HepG2 (cell line): ENCODE data around the gene IKZF4. TPM values are rescaled to one million over a fixed set of nuclear protein-coding genes. Genes with fewer than 3 reads are reported as not detected.

Experiments used
- AGO2 ChIP-seq: fragments of 200-400 bp; formaldehyde crosslinking; optimal IDR thresholded peaks from 2 replicates; pipeline ENCODE3; 2017; ENCODE audit warnings: mild to moderate bottlenecking, low read depth, low read length, moderate library complexity
- ATF7 ChIP-seq, 2 experiments: fragments of 450-650 bp in 1 of 2; sonication (generic) in 1 of 2; formaldehyde crosslinking in 1 of 2; IDR thresholded peaks; 2 replicates each; pipeline versions ENCODE4 v1.4.0 to v1.6.1; 2016 to 2020; ENCODE audit warnings: antibody characterized with exemption in 1 of 2, mild to moderate bottlenecking in 1 of 2, missing genetic modification reagents in 1 of 2
- ATM ChIP-seq: fragments of 450-650 bp; IDR thresholded peaks from 2 replicates; pipeline ENCODE4 v1.7.1; 2017; ENCODE audit warnings: mild to moderate bottlenecking, borderline replicate concordance
- FOXC1 ChIP-seq: sonication (generic); formaldehyde crosslinking; IDR thresholded peaks from 2 replicates; pipeline ENCODE4 v1.8.0; 2022; ENCODE audit warnings: mild to moderate bottlenecking, missing genetic modification reagents, borderline replicate concordance
- JDP2 ChIP-seq: sonication (generic); formaldehyde crosslinking; IDR thresholded peaks from 2 replicates; pipeline ENCODE4 v1.8.1; 2022; ENCODE audit warnings: missing genetic modification reagents, borderline replicate concordance
- NR3C1 ChIP-seq: sonication (generic); formaldehyde crosslinking; IDR thresholded peaks from 2 replicates; pipeline ENCODE4 v1.4.0; 2020; ENCODE audit warnings: missing genetic modification reagents
- POLR2G ChIP-seq: fragments of 200-400 bp; formaldehyde crosslinking; IDR thresholded peaks from 2 replicates; pipeline ENCODE4 v1.6.1; 2018; ENCODE audit warnings: mild to moderate bottlenecking, low read depth, low read length, moderate library complexity
- RAD21 ChIP-seq: fragments of 450-650 bp; formaldehyde crosslinking; IDR thresholded peaks from 2 replicates; pipeline ENCODE4 v1.5.0; 2020; ENCODE audit warnings: mild to moderate bottlenecking
- SOX6 ChIP-seq, 2 experiments: fragments of 450-650 bp in 1 of 2; sonication (generic) in 1 of 2; formaldehyde crosslinking in 1 of 2; IDR thresholded peaks; 2 replicates each; pipeline versions ENCODE4 v1.4.0 to v1.6.1; 2017 to 2020; ENCODE audit warnings: antibody characterized with exemption in 1 of 2, mild to moderate bottlenecking in 1 of 2, missing genetic modification reagents in 1 of 2
- TBX3 ChIP-seq: fragments of 450-650 bp; IDR thresholded peaks from 2 replicates; pipeline ENCODE4 v1.6.1; 2017; ENCODE audit warnings: antibody characterized with exemption, mild to moderate bottlenecking, inconsistent platforms, borderline replicate concordance
- YEATS2 ChIP-seq: sonication (generic); formaldehyde crosslinking; IDR thresholded peaks from 2 replicates; pipeline ENCODE4 v1.4.0; 2020; ENCODE audit warnings: missing genetic modification reagents, borderline replicate concordance
- ZFAT ChIP-seq: sonication (generic); formaldehyde crosslinking; conservative IDR thresholded peaks from 2 replicates; pipeline ENCODE4 v1.8.1; 2023; ENCODE audit warnings: missing genetic modification reagents, inconsistent platforms
- ZNF329 ChIP-seq: sonication (generic); formaldehyde crosslinking; IDR thresholded peaks from 2 replicates; pipeline ENCODE4 v1.9.0; 2021; ENCODE audit warnings: low read depth, mild to moderate bottlenecking, missing genetic modification reagents
- ZNF614 ChIP-seq: IDR thresholded peaks from 2 replicates; pipeline ENCODE4 v1.6.1; 2018; ENCODE audit warnings: missing biosample characterization, missing genetic modification reagents, inconsistent platforms, borderline replicate concordance
- ZNF644 ChIP-seq: IDR thresholded peaks from 2 replicates; pipeline ENCODE4 v1.6.1; 2016; ENCODE audit warnings: low read depth
- polyA plus RNA-seq, 8 experiments: library from polyadenylated mRNA; depleted of rRNA in 3 of 8; stranded (reverse) in 7 of 8; unstranded in 1 of 8; fragments of >200 nt; fragmentation: Illumina TruSeq in 4 of 8; extraction: Trizol in 4 of 8; gene quantifications; 2 replicates each; pipeline versions ENCODE4 v1.2.1 to v1.2.3, GENCODE V29; 2011 to 2016; ENCODE audit warnings: low read depth in 4 of 8, missing spikeins in 1 of 8, mixed read lengths in 1 of 8; ENCODE audit not compliant: insufficient read depth in 1 of 8
- total RNA-seq, 5 experiments: library from RNA; depleted of rRNA; stranded (reverse); fragments of >200 nt; fragmentation: Illumina TruSeq; extraction: Trizol; gene quantifications; 2 replicates each; pipeline ENCODE4 v1.2.3, GENCODE V29; 2016; ENCODE audit warnings: low read depth in 1 of 5
- TF ChIP-seq, protein P1 (sequence below): sonication (generic); formaldehyde crosslinking; IDR thresholded peaks from 2 replicates; pipeline ENCODE4 v1.4.0; 2020; ENCODE audit warnings: missing genetic modification reagents, borderline replicate concordance
- TF ChIP-seq, protein P2 (sequence below): sonication (generic); formaldehyde crosslinking; IDR thresholded peaks from 2 replicates; pipeline ENCODE4 v1.4.0; 2020; ENCODE audit warnings: mild to moderate bottlenecking, missing genetic modification reagents
- TF ChIP-seq, protein P3 (sequence below): sonication (generic); formaldehyde crosslinking; IDR thresholded peaks from 2 replicates; pipeline ENCODE4 v1.4.0; 2020; ENCODE audit warnings: missing genetic modification reagents, borderline replicate concordance

Gene IKZF4
- total and polyA plus RNA-seq, 2 of the 13 experiments (the other 11 are each of a cell fraction or from before 2014, with no cell fraction given) = 0.58 to 2.2 TPM

GRCh38 chr12:56041552-56042429 is 20.9 kb downstream of the IKZF4 start, which contains the start of gene RPS26 (continued):
- TF ChIP-seq, protein P1, sequence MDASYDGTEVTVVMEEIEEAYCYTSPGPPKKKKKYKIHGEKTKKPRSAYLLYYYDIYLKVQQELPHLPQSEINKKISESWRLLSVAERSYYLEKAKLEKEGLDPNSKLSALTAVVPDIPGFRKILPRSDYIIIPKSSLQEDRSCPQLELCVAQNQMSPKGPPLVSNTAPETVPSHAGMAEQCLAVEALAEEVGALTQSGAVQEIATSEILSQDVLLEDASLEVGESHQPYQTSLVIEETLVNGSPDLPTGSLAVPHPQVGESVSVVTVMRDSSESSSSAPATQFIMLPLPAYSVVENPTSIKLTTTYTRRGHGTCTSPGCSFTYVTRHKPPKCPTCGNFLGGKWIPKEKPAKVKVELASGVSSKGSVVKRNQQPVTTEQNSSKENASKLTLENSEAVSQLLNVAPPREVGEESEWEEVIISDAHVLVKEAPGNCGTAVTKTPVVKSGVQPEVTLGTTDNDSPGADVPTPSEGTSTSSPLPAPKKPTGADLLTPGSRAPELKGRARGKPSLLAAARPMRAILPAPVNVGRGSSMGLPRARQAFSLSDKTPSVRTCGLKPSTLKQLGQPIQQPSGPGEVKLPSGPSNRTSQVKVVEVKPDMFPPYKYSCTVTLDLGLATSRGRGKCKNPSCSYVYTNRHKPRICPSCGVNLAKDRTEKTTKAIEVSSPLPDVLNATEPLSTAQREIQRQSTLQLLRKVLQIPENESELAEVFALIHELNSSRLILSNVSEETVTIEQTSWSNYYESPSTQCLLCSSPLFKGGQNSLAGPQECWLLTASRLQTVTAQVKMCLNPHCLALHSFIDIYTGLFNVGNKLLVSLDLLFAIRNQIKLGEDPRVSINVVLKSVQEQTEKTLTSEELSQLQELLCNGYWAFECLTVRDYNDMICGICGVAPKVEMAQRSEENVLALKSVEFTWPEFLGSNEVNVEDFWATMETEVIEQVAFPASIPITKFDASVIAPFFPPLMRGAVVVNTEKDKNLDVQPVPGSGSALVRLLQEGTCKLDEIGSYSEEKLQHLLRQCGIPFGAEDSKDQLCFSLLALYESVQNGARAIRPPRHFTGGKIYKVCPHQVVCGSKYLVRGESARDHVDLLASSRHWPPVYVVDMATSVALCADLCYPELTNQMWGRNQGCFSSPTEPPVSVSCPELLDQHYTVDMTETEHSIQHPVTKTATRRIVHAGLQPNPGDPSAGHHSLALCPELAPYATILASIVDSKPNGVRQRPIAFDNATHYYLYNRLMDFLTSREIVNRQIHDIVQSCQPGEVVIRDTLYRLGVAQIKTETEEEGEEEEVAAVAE (CRISPR knock-in tag) = peak; percentile 99
- TF ChIP-seq ATM = no peak
- TF ChIP-seq, protein P2, sequence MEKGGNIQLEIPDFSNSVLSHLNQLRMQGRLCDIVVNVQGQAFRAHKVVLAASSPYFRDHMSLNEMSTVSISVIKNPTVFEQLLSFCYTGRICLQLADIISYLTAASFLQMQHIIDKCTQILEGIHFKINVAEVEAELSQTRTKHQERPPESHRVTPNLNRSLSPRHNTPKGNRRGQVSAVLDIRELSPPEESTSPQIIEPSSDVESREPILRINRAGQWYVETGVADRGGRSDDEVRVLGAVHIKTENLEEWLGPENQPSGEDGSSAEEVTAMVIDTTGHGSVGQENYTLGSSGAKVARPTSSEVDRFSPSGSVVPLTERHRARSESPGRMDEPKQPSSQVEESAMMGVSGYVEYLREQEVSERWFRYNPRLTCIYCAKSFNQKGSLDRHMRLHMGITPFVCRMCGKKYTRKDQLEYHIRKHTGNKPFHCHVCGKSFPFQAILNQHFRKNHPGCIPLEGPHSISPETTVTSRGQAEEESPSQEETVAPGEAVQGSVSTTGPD (CRISPR knock-in tag) = peak; percentile 37; the same call in 1 of the 2 replicates
- no peak for TF ChIP-seq ZNF644 (CRISPR knock-in tag)
- peak; percentile 83; the same call in 1 of the 2 replicates for TF ChIP-seq TBX3
- TF ChIP-seq ZNF329 (CRISPR knock-in tag) = peak; percentile 38; the same call in 1 of the 2 replicates
- TF ChIP-seq ZFAT (CRISPR knock-in tag) = peak; percentile 63; the same call in 1 of the 2 replicates
- TF ChIP-seq RAD21 (CRISPR knock-in tag) = 0 out of 2 replicates have a peak, but pooled peaks have one; percentile 10
- TF ChIP-seq AGO2 = peak; percentile 56
- 0 out of 2 replicates have a peak, but pooled peaks have one; percentile 31 for TF ChIP-seq FOXC1
- TF ChIP-seq ZNF614 = peak; percentile 75; the same call in 1 of the 2 replicates
- TF ChIP-seq YEATS2 (CRISPR knock-in tag) = peak; percentile 98
- peak; percentile 100 for TF ChIP-seq POLR2G
- TF ChIP-seq JDP2 = no peak
- TF ChIP-seq SOX6 (IDR thresholded peaks at IDR 0.05) = no peak
- peak; percentile 66 for TF ChIP-seq SOX6 (CRISPR knock-in tag; IDR thresholded peaks at IDR 0.05)
- no peak for TF ChIP-seq ATF7 (IDR thresholded peaks at IDR 0.05)
- TF ChIP-seq ATF7 (CRISPR knock-in tag; IDR thresholded peaks at IDR 0.05) = peak; percentile 35; the same call in 1 of the 2 replicates
- no peak for TF ChIP-seq NR3C1 (CRISPR knock-in tag)
- TF ChIP-seq, protein P3, sequence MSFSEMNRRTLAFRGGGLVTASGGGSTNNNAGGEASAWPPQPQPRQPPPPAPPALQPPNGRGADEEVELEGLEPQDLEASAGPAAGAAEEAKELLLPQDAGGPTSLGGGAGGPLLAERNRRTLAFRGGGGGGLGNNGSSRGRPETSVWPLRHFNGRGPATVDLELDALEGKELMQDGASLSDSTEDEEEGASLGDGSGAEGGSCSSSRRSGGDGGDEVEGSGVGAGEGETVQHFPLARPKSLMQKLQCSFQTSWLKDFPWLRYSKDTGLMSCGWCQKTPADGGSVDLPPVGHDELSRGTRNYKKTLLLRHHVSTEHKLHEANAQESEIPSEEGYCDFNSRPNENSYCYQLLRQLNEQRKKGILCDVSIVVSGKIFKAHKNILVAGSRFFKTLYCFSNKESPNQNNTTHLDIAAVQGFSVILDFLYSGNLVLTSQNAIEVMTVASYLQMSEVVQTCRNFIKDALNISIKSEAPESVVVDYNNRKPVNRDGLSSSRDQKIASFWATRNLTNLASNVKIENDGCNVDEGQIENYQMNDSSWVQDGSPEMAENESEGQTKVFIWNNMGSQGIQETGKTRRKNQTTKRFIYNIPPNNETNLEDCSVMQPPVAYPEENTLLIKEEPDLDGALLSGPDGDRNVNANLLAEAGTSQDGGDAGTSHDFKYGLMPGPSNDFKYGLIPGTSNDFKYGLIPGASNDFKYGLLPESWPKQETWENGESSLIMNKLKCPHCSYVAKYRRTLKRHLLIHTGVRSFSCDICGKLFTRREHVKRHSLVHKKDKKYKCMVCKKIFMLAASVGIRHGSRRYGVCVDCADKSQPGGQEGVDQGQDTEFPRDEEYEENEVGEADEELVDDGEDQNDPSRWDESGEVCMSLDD (CRISPR knock-in tag) = 0 out of 2 replicates have a peak, but pooled peaks have one; percentile 67
